ENCODE results near the gene METTL22. TPM values are rescaled to one million over a fixed set of nuclear protein-coding genes. Genes with fewer than 3 reads are reported as not detected.
"Not testable (repeated sequence)": the region's sequence is repeated elsewhere in the genome, so short reads cannot be mapped to it uniquely, and the experiment has no call there.

METTL22 gene
- total RNA-seq, 1 experiment from 2014 or later = 36.7 TPM

- ChIA-PET POLR2A (no interaction called here), CTCF (interaction anchor here (0.7 to 3.6 kb wide), 9 partner anchors 9 to 145 kb away, joined by 3 to 14 read pairs (median 3); no protein-coding TSS in a partner anchor)
- BruUV-seq (replicated peaks) = no TSS peak
- H3K9me3 Mint-ChIP-seq (ENCODE audit: unreplicated experiment) = no peaks in the 10 kb centered on the region
- no peak for DNase-seq (ENCODE audit: unreplicated experiment)
- no peaks in the 10 kb centered on the region for H3K4me1 Mint-ChIP-seq (ENCODE audit: insufficient read depth, unreplicated experiment)
- H3K4me3 Mint-ChIP-seq (ENCODE audit: unreplicated experiment) = no peak overlapping the region
- TF ChIP-seq, protein P1, sequence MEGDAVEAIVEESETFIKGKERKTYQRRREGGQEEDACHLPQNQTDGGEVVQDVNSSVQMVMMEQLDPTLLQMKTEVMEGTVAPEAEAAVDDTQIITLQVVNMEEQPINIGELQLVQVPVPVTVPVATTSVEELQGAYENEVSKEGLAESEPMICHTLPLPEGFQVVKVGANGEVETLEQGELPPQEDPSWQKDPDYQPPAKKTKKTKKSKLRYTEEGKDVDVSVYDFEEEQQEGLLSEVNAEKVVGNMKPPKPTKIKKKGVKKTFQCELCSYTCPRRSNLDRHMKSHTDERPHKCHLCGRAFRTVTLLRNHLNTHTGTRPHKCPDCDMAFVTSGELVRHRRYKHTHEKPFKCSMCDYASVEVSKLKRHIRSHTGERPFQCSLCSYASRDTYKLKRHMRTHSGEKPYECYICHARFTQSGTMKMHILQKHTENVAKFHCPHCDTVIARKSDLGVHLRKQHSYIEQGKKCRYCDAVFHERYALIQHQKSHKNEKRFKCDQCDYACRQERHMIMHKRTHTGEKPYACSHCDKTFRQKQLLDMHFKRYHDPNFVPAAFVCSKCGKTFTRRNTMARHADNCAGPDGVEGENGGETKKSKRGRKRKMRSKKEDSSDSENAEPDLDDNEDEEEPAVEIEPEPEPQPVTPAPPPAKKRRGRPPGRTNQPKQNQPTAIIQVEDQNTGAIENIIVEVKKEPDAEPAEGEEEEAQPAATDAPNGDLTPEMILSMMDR (IDR thresholded peaks at IDR 0.05; ENCODE audit: unreplicated experiment) = no peak
- no peaks in the 10 kb centered on the region for H3K27me3 Mint-ChIP-seq (ENCODE audit: insufficient read depth, unreplicated experiment)
- no peak overlapping the region for H3K27ac Mint-ChIP-seq (ENCODE audit: low read depth, unreplicated experiment)
- peaks cover 51% of the 10 kb centered on the region for H3K36me3 Mint-ChIP-seq (ENCODE audit: insufficient read depth, unreplicated experiment)
- intact Hi-C loops (cut with micrococcal nuclease) = no loop called here
Observed at GRCh38 chr16:8646326-8647053, 25.0 kb downstream of the METTL22 start.

DNA sequence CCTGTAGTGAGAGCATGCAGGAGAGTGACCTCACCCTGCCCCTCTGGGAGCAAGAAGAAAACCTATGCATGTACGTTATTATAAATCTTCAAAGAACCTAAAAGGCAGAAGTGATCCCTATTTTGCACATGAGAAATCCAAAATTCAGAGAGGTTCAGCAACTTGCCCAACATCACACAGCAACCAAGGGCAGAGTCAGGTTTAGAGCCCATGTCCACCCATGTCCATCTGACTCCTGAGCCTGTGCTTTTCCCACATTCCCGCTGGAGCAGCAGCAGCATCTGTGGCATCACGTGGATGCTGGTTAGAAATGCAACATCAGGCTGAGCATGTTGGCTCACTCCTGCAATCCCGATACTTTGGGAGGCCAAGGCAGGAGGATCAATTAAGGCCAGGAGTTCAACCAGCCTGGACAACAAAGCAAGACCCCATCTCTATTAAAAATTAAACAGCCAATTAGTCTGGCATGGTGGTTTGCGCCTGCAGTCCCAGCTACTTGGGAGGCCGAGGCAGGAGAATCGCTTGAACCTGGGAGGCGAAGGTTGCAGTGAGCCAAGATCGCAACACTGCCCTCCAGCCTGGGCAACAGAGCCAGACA is 26.3 kb downstream of the METTL22 start:
- ChIA-PET CTCF (interaction anchor here (0.6 kb wide), 1 partner anchor 12 kb away, joined by 3 read pairs; no protein-coding TSS in a partner anchor), POLR2A (no interaction called here)
- Mint-ChIP-seq H3K4me1 (ENCODE audit: insufficient read depth, unreplicated experiment) (no peaks in the 10 kb centered on the region), H3K27ac (ENCODE audit: low read depth, unreplicated experiment) (no peak overlapping the region), H3K4me3 (ENCODE audit: unreplicated experiment) (no peak overlapping the region), H3K27me3 (ENCODE audit: insufficient read depth, unreplicated experiment) (no peaks in the 10 kb centered on the region), H3K36me3 (ENCODE audit: insufficient read depth, unreplicated experiment) (peaks cover 38% of the 10 kb centered on the region), H3K9me3 (ENCODE audit: unreplicated experiment) (no peaks in the 10 kb centered on the region)
- intact Hi-C loops (cut with micrococcal nuclease) = no loop called here
- no peak for DNase-seq (ENCODE audit: unreplicated experiment)
- TF ChIP-seq, protein P1 (IDR thresholded peaks at IDR 0.05; ENCODE audit: unreplicated experiment) = no peak
- BruUV-seq (replicated peaks) = no TSS peak

DNA sequence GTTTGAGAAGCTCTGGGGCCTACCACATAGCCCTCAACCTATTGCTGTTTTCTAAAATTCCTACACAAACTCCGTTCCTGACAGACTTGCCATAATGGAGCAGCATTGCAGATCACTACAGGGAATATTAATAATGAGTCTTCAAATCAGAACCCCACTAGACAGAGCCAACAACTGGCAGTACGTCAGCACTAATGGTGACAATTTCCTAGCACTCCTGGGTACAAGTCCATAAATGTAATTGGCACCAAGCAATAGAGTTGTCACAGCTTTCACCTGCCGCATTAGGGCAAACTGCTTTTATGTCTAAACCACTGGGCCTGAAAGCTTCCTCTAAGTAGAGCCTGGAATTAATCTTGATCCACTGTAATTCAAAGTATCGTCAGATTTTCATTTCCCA is 27.4 kb downstream of the METTL22 start:
- intact Hi-C loops (cut with micrococcal nuclease) = no loop called here
- BruUV-seq (replicated peaks) = no TSS peak
- DNase-seq (ENCODE audit: unreplicated experiment) = no peak
- Mint-ChIP-seq H3K4me1 (ENCODE audit: insufficient read depth, unreplicated experiment) (no peaks in the 10 kb centered on the region), H3K36me3 (ENCODE audit: insufficient read depth, unreplicated experiment) (peaks cover 28% of the 10 kb centered on the region), H3K4me3 (ENCODE audit: unreplicated experiment) (no peak overlapping the region), H3K27me3 (ENCODE audit: insufficient read depth, unreplicated experiment) (no peaks in the 10 kb centered on the region), H3K27ac (ENCODE audit: low read depth, unreplicated experiment) (no peak overlapping the region), H3K9me3 (ENCODE audit: unreplicated experiment) (no peaks in the 10 kb centered on the region)
- TF ChIP-seq, protein P1 (IDR thresholded peaks at IDR 0.05; ENCODE audit: unreplicated experiment) = no peak
- POLR2A ChIA-PET = interaction anchor here (0.6 to 0.7 kb wide), 3 partner anchors 23 to 81 kb away, joined by 3 read pairs; no protein-coding TSS in a partner anchor
- CTCF ChIA-PET = interaction anchor here (0.6 kb wide), 1 partner anchor 24 kb away, joined by 3 read pairs; no protein-coding TSS in a partner anchor

DNA sequence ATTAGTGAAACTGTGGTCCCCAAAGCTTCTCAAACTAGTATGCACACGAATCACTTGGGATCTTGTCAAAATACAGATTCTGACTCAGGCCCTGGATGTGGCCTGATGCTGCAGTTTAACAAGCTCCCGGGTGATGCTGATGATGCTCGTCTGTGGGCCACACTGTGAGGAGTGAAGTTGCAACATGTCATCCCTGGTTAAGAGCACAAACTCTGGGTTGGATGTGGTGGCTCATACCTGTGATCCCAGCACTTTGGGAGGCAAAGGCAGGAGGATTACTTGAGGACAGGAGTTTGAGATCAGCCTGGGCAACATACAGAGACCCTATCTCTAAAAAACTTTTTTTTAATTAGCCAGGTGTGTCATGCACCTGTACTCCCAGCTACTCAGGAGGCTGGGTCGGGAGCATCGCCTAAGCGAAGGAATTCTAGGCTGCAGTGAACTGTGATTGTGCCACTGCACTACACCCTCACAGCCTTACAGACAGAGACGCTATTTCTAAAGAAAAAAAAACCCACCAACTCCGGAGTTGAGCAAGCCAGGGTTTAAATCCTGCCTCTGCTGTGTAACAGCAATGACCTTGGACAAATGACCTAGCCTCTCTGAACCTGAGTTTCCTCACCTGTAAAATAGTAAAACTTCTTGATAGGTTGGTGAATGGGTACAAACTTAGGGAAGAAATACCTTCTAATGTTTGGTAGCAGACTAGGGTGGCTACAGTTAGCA is 28.5 kb downstream of the METTL22 start:
- H3K9me3 Mint-ChIP-seq (ENCODE audit: unreplicated experiment) = no peaks in the 10 kb centered on the region
- DNase-seq (ENCODE audit: unreplicated experiment) = no peak
- peaks cover 17% of the 10 kb centered on the region for H3K36me3 Mint-ChIP-seq (ENCODE audit: insufficient read depth, unreplicated experiment)
- H3K4me1 Mint-ChIP-seq (ENCODE audit: insufficient read depth, unreplicated experiment) = no peaks in the 10 kb centered on the region
- BruUV-seq (replicated peaks) = no TSS peak
- no peak overlapping the region for H3K27ac Mint-ChIP-seq (ENCODE audit: low read depth, unreplicated experiment)
- intact Hi-C loops (cut with micrococcal nuclease) = no loop called here
- CTCF ChIA-PET = interaction anchor here (0.6 to 0.7 kb wide), 2 partner anchors 79 to 142 kb away, joined by 3 to 5 read pairs; no protein-coding TSS in a partner anchor
- POLR2A ChIA-PET = interaction anchor here (0.7 kb wide), 1 partner anchor 21 kb away, joined by 3 read pairs; no protein-coding TSS in a partner anchor
- TF ChIP-seq, protein P1 (IDR thresholded peaks at IDR 0.05; ENCODE audit: unreplicated experiment) = no peak
- H3K4me3 Mint-ChIP-seq (ENCODE audit: unreplicated experiment) = no peak overlapping the region
- H3K27me3 Mint-ChIP-seq (ENCODE audit: insufficient read depth, unreplicated experiment) = no peaks in the 10 kb centered on the region

DNA sequence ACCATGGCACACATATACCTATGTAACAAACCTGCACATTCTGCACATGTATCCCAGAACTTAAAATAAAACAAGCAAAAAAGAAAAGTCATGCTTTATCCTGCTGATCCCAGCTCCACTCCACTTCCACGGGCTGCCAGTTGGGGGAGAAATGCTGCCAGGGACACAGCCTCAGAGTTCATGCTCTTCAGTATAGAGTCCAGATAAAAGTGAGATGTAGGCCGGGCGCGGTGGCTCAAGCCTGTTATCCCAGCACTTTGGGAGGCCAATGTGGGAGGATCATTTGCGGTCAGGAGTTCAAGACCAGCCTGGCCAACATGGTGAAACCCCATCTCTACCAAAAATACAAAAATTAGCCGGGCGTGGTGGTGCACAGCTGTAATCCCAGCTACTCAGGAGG is 30.5 kb downstream of the METTL22 start:
- intact Hi-C loops (cut with micrococcal nuclease); BruUV-seq (replicated peaks); H3K27me3 Mint-ChIP-seq (ENCODE audit: insufficient read depth, unreplicated experiment); H3K27ac Mint-ChIP-seq (ENCODE audit: low read depth, unreplicated experiment); H3K4me3 Mint-ChIP-seq (ENCODE audit: unreplicated experiment); H3K9me3 Mint-ChIP-seq (ENCODE audit: unreplicated experiment); H3K4me1 Mint-ChIP-seq (ENCODE audit: insufficient read depth, unreplicated experiment): not testable (repeated sequence)
- ChIA-PET POLR2A (interaction anchor here (0.6 kb wide), 1 partner anchor 42 kb away, joined by 3 read pairs; no protein-coding TSS in a partner anchor), CTCF (interaction anchor here (0.6 to 7.1 kb wide), 7 partner anchors 9 to 1576 kb away, joined by 3 to 60 read pairs (median 4); no protein-coding TSS in a partner anchor)
- H3K36me3 Mint-ChIP-seq (ENCODE audit: insufficient read depth, unreplicated experiment) = peaks cover 10% of the 10 kb centered on the region
- peak; percentile 14 for DNase-seq (ENCODE audit: unreplicated experiment)
